HepG2 (cell line): ENCODE measurements around the gene TMC8. TPM values are rescaled to one million over a fixed set of nuclear protein-coding genes. Genes with fewer than 3 reads are reported as not detected.

Source experiments
- GATAD2A ChIP-seq: IDR thresholded peaks from 2 replicates; pipeline ENCODE4 v1.6.1; 2016
- HMG20B ChIP-seq: conservative IDR thresholded peaks from 2 replicates; pipeline ENCODE4 v1.6.1; 2016; ENCODE audit warnings: missing genetic modification reagents, missing compliant biosample characterization
- MTF1 ChIP-seq: sonication (generic); formaldehyde crosslinking; IDR thresholded peaks from 2 replicates; pipeline ENCODE4 v1.5.0; 2020; ENCODE audit warnings: missing genetic modification reagents
- MXD4 ChIP-seq: IDR thresholded peaks from 2 replicates; pipeline ENCODE4 v1.6.1; 2016; ENCODE audit warnings: mild to moderate bottlenecking, missing biosample characterization, missing genetic modification reagents
- PAXIP1 ChIP-seq: sonication (generic); formaldehyde crosslinking; conservative IDR thresholded peaks from 2 replicates; pipeline ENCODE4 v1.4.0; 2020; ENCODE audit warnings: mild to moderate bottlenecking, missing genetic modification reagents, moderate library complexity
- REPIN1 ChIP-seq: sonication (generic); formaldehyde crosslinking; IDR thresholded peaks from 2 replicates; pipeline ENCODE4 v1.8.0; 2022; ENCODE audit warnings: missing genetic modification reagents, low read depth, mild to moderate bottlenecking, borderline replicate concordance
- ZFYVE20 ChIP-seq: sonication (generic); formaldehyde crosslinking; IDR thresholded peaks from 2 replicates; pipeline ENCODE4 v1.8.0; 2023; ENCODE audit warnings: low read depth, mild to moderate bottlenecking, moderate library complexity, missing genetic modification reagents, borderline replicate concordance
- ZMYM4 ChIP-seq: sonication (generic); formaldehyde crosslinking; IDR thresholded peaks from 2 replicates; pipeline ENCODE4 v1.8.1; 2023; ENCODE audit warnings: mild to moderate bottlenecking, missing genetic modification reagents
- ZNF597 ChIP-seq: sonication (generic); formaldehyde crosslinking; IDR thresholded peaks from 2 replicates; pipeline ENCODE4 v1.5.0; 2020; ENCODE audit warnings: missing genetic modification reagents
- ZNF883 ChIP-seq: sonication (generic); formaldehyde crosslinking; IDR thresholded peaks from 2 replicates; pipeline ENCODE4 v1.5.1; 2020; ENCODE audit warnings: mild to moderate bottlenecking, missing genetic modification reagents; ENCODE audit errors: not compliant biosample characterization
- polyA plus RNA-seq, 8 experiments: library from polyadenylated mRNA; depleted of rRNA in 3 of 8; stranded (reverse) in 7 of 8; unstranded in 1 of 8; fragments of >200 nt; fragmentation: Illumina TruSeq in 4 of 8; extraction: Trizol in 4 of 8; gene quantifications; 2 replicates each; pipeline versions ENCODE4 v1.2.1 to v1.2.3, GENCODE V29; 2011 to 2016; ENCODE audit warnings: low read depth in 4 of 8, missing spikeins in 1 of 8, mixed read lengths in 1 of 8; ENCODE audit not compliant: insufficient read depth in 1 of 8
- total RNA-seq, 5 experiments: library from RNA; depleted of rRNA; stranded (reverse); fragments of >200 nt; fragmentation: Illumina TruSeq; extraction: Trizol; gene quantifications; 2 replicates each; pipeline ENCODE4 v1.2.3, GENCODE V29; 2016; ENCODE audit warnings: low read depth in 1 of 5
- TF ChIP-seq, protein P1 (sequence below): sonication (generic); formaldehyde crosslinking; IDR thresholded peaks from 2 replicates; pipeline ENCODE4 v1.4.0; 2020; ENCODE audit warnings: missing genetic modification reagents
- TF ChIP-seq, protein P2 (sequence below): sonication (generic); formaldehyde crosslinking; IDR thresholded peaks from 2 replicates; pipeline ENCODE4 v1.4.0; 2020; ENCODE audit warnings: missing genetic modification reagents
- TF ChIP-seq, protein P3 (sequence below): IDR thresholded peaks from 2 replicates; pipeline ENCODE4 v1.6.1; 2016; ENCODE audit warnings: missing genetic modification reagents, missing compliant biosample characterization
- TF ChIP-seq, protein P4 (sequence below): IDR thresholded peaks from 2 replicates; pipeline ENCODE4 v1.6.1; 2016; ENCODE audit warnings: mild to moderate bottlenecking, missing biosample characterization, missing genetic modification reagents

TMC8 gene
- total and polyA plus RNA-seq, 2 of the 13 experiments (the other 11 are each of a cell fraction or from before 2014, with no cell fraction given): 0.53 to 7.8 TPM

DNA sequence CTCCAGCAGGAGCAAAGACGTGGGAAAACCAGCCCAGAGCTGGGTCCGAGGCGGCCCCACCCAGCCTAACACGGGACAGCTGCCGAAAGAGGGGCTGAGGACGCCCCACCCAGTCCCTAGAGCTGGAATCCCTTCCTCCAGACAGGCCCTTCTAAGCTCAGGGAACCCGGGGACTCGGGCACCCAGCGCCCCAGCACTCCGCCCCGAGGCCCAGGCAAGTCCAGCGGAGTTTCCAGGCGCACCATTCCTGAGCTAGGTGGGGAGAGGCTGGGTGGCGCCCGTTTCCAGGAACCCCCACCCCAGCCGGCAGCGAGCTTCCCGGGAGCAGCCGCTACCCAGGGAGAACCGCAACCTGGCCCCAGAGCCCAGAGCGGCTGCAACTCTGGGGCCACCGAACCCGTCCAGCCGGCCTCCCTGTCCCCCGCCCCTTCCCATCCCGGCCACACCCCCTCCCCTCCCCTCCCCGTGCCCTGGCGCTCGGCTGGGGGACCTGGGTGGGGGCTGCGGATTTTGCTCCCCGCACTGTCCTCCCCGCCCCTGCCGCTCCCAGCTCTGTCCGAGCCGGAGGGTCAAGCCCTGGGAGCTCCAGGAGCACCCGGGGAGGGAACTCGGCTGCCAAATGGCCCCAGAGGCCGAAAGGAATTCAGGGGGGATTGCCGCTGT is 2.6 kb upstream of the TMC8 start (continued):
- TF ChIP-seq REPIN1 (CRISPR knock-in tag) (no peak), MTF1 (no peak), ZFYVE20 (no peak), MXD4 (CRISPR knock-in tag) (no peak), ZMYM4 (CRISPR knock-in tag) (no peak; the same call in 1 of the 2 replicates), ZNF883 (CRISPR knock-in tag) (peak; percentile 11), HMG20B (CRISPR knock-in tag) (no peak), PAXIP1 (CRISPR knock-in tag) (peak; percentile 17; the same call in 1 of the 2 replicates), GATAD2A (CRISPR knock-in tag) (no peak), ZNF597 (CRISPR knock-in tag) (no peak)
- TF ChIP-seq, protein P1, sequence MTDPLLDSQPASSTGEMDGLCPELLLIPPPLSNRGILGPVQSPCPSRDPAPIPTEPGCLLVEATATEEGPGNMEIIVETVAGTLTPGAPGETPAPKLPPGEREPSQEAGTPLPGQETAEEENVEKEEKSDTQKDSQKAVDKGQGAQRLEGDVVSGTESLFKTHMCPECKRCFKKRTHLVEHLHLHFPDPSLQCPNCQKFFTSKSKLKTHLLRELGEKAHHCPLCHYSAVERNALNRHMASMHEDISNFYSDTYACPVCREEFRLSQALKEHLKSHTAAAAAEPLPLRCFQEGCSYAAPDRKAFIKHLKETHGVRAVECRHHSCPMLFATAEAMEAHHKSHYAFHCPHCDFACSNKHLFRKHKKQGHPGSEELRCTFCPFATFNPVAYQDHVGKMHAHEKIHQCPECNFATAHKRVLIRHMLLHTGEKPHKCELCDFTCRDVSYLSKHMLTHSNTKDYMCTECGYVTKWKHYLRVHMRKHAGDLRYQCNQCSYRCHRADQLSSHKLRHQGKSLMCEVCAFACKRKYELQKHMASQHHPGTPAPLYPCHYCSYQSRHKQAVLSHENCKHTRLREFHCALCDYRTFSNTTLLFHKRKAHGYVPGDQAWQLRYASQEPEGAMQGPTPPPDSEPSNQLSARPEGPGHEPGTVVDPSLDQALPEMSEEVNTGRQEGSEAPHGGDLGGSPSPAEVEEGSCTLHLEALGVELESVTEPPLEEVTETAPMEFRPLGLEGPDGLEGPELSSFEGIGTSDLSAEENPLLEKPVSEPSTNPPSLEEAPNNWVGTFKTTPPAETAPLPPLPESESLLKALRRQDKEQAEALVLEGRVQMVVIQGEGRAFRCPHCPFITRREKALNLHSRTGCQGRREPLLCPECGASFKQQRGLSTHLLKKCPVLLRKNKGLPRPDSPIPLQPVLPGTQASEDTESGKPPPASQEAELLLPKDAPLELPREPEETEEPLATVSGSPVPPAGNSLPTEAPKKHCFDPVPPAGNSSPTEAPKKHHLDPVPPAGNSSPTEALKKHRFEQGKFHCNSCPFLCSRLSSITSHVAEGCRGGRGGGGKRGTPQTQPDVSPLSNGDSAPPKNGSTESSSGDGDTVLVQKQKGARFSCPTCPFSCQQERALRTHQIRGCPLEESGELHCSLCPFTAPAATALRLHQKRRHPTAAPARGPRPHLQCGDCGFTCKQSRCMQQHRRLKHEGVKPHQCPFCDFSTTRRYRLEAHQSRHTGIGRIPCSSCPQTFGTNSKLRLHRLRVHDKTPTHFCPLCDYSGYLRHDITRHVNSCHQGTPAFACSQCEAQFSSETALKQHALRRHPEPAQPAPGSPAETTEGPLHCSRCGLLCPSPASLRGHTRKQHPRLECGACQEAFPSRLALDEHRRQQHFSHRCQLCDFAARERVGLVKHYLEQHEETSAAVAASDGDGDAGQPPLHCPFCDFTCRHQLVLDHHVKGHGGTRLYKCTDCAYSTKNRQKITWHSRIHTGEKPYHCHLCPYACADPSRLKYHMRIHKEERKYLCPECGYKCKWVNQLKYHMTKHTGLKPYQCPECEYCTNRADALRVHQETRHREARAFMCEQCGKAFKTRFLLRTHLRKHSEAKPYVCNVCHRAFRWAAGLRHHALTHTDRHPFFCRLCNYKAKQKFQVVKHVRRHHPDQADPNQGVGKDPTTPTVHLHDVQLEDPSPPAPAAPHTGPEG (CRISPR knock-in tag): no peak; the same call in 1 of the 2 replicates
- TF ChIP-seq, protein P2, sequence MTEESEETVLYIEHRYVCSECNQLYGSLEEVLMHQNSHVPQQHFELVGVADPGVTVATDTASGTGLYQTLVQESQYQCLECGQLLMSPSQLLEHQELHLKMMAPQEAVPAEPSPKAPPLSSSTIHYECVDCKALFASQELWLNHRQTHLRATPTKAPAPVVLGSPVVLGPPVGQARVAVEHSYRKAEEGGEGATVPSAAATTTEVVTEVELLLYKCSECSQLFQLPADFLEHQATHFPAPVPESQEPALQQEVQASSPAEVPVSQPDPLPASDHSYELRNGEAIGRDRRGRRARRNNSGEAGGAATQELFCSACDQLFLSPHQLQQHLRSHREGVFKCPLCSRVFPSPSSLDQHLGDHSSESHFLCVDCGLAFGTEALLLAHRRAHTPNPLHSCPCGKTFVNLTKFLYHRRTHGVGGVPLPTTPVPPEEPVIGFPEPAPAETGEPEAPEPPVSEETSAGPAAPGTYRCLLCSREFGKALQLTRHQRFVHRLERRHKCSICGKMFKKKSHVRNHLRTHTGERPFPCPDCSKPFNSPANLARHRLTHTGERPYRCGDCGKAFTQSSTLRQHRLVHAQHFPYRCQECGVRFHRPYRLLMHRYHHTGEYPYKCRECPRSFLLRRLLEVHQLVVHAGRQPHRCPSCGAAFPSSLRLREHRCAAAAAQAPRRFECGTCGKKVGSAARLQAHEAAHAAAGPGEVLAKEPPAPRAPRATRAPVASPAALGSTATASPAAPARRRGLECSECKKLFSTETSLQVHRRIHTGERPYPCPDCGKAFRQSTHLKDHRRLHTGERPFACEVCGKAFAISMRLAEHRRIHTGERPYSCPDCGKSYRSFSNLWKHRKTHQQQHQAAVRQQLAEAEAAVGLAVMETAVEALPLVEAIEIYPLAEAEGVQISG (CRISPR knock-in tag): no peak
- TF ChIP-seq, protein P3, sequence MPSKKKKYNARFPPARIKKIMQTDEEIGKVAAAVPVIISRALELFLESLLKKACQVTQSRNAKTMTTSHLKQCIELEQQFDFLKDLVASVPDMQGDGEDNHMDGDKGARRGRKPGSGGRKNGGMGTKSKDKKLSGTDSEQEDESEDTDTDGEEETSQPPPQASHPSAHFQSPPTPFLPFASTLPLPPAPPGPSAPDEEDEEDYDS (CRISPR knock-in tag): 0 out of 2 replicates have a peak, but pooled peaks have one; percentile 8
- TF ChIP-seq, protein P4, sequence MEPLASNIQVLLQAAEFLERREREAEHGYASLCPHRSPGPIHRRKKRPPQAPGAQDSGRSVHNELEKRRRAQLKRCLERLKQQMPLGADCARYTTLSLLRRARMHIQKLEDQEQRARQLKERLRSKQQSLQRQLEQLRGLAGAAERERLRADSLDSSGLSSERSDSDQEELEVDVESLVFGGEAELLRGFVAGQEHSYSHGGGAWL: no peak
